Measurements from ENCODE around the gene RAB11A. TPM values are rescaled to one million over a fixed set of nuclear protein-coding genes. Genes with fewer than 3 reads are reported as not detected.

Gene RAB11A
- total RNA-seq, 2 experiments from 2014 or later: 130 to 197 TPM

GRCh38 chr15:65837301-65838294, 31.7 kb upstream of the RAB11A start:
- CTCF ChIA-PET (ENCODE audit: unreplicated experiment): interaction anchor here (1.0 kb wide), 1 partner anchor 19 kb away, joined by 3 read pairs; no protein-coding TSS in a partner anchor
- Histone ChIP-seq H4K20me1 (ENCODE audit: insufficient read depth, low read length) (no peaks in the 10 kb centered on the region), H2AFZ (ENCODE audit: low read length) (no peak overlapping the region)

GRCh38 chr15:65839354-65839901, 29.9 kb upstream of the RAB11A start:
- CTCF ChIA-PET (ENCODE audit: unreplicated experiment): no interaction called here

More at GRCh38 chr15:65837301-65838294, 31.7 kb upstream of the RAB11A start:
- H3K4me2 ChIP-seq (ENCODE audit: low read length): no peak overlapping the region
- no peak for TF ChIP-seq CTCF (conservative IDR thresholded peaks at IDR 0.05; ENCODE audit: low read length)
- TF ChIP-seq EZH2phosphoT487 (IDR thresholded peaks at IDR 0.05; ENCODE audit: borderline replicate concordance, low read depth, low read length): no peak
- no peaks in the 10 kb centered on the region for H3K36me3 ChIP-seq (ENCODE audit: insufficient read depth, low read length)
- H3K4me1 ChIP-seq (ENCODE audit: insufficient read depth, low read length, poor library complexity, severe bottlenecking): peaks cover 6% of the 10 kb centered on the region
- H3K9me2 ChIP-seq (ENCODE audit: insufficient read depth, low read length): no peaks in the 10 kb centered on the region
- no peak for DNase-seq (ENCODE audit: low spot score)
- no peak overlapping the region for H3K27ac ChIP-seq (ENCODE audit: low read depth, low read length, poor library complexity, severe bottlenecking)
- BruUV-seq (replicated peaks): no TSS peak
- no peak overlapping the region for H3K4me3 ChIP-seq (ENCODE audit: low read depth, low read length, poor library complexity, severe bottlenecking)
- no peaks in the 10 kb centered on the region for H3K79me2 ChIP-seq (ENCODE audit: insufficient read depth, low read depth, low read length)
- no peaks in the 10 kb centered on the region for H3K9me3 ChIP-seq (ENCODE audit: low read length)
- POLR2A ChIA-PET: interaction anchor here (0.5 to 1.3 kb wide), 10 partner anchors 14 to 1280 kb away, joined by 3 to 5 read pairs (median 4); partner anchors contain the start of gene RAB11A
- intact Hi-C loops (cut with micrococcal nuclease; ENCODE audit: unreplicated experiment): no loop called here

More at GRCh38 chr15:65839354-65839901, 29.9 kb upstream of the RAB11A start:
- Histone ChIP-seq H3K79me2 (ENCODE audit: insufficient read depth, low read depth, low read length) (no peaks in the 10 kb centered on the region), H3K4me2 (ENCODE audit: low read length) (no peak overlapping the region), H3K27ac (ENCODE audit: low read depth, low read length, poor library complexity, severe bottlenecking) (no peak overlapping the region), H4K20me1 (ENCODE audit: insufficient read depth, low read length) (no peaks in the 10 kb centered on the region), H3K36me3 (ENCODE audit: insufficient read depth, low read length) (no peaks in the 10 kb centered on the region), H3K9me3 (ENCODE audit: low read length) (no peaks in the 10 kb centered on the region), H3K4me1 (ENCODE audit: insufficient read depth, low read length, poor library complexity, severe bottlenecking) (no peaks in the 10 kb centered on the region), H2AFZ (ENCODE audit: low read length) (no peak overlapping the region), H3K4me3 (ENCODE audit: low read depth, low read length, poor library complexity, severe bottlenecking) (no peak overlapping the region), H3K9me2 (ENCODE audit: insufficient read depth, low read length) (no peaks in the 10 kb centered on the region)
- TF ChIP-seq CTCF (conservative IDR thresholded peaks at IDR 0.05; ENCODE audit: low read length): no peak
- TF ChIP-seq EZH2phosphoT487 (IDR thresholded peaks at IDR 0.05; ENCODE audit: borderline replicate concordance, low read depth, low read length): no peak
- BruUV-seq (replicated peaks): no TSS peak
- intact Hi-C loops (cut with micrococcal nuclease; ENCODE audit: unreplicated experiment): no loop called here
- POLR2A ChIA-PET: no interaction called here
- no peak for DNase-seq (ENCODE audit: low spot score)

Measured in OCI-LY7 (cell line).